Pulmonary artery endothelial cell (primary cell): ENCODE results near the gene RASGRP2. TPM values are rescaled to one million over a fixed set of nuclear protein-coding genes. Genes with fewer than 3 reads are reported as not detected.
A peak's percentile ranks its signal among the peaks of the same experiment; 100 is the strongest.

Experiments
- DNase-seq: peaks from one replicate; pipeline ENCODE4 v3.0.0-alpha.2; 2011; ENCODE audit warnings: low read depth, low spot score
- total RNA-seq: library from RNA; depleted of rRNA; stranded (reverse); fragments of >200 nt; gene quantifications from 2 replicates; pipeline ENCODE4 v1.2.3, GENCODE V29; 2014

RASGRP2 gene
- total RNA-seq, 1 donor from 2014 or later: 1.5 TPM

GRCh38 chr11:64771861-64772260 is 27.9 kb upstream of the RASGRP2 start:
- DNase-seq: no peak

DNA sequence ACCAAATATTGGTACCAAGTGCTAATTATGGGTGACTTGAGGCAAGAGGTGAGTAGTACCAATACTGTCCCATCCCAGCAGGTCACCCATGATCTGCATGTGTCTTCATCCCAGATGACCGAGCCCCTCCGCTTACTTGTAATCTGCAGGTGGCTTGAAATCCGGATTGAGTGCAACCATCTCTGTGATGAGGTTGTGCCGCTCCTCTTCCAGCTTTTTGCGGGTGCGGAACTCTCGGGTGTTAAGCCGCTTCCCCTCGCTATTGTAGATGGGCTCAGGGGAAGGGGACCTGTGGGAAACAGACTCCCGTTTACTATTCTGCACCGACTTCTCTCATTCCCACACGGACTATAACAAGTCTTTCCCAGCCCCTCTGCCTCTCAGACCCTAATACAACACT is 26.2 kb upstream of the RASGRP2 start:
- no peak for DNase-seq

DNA sequence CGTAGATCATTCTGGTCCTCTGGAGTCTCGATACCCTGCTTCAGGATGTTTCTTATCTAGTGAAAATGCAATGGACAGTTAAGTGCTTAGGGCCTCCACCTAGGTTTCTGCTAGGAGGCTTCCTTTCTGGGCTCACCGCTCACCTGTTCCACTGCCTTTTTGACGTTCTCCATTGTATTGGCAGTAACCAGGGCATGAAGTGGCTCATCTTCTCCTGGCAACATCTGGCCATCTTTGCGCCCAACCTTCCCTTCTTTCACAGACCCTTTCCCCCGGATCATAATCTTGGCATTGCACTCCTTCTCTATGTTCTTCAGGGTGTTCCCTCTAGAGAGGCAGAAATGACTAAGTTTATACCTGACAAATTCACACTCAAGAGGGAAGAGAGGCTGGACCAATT is 25.3 kb upstream of the RASGRP2 start:
- DNase-seq: no peak

GRCh38 chr11:64768300-64768694 is 24.4 kb upstream of the RASGRP2 start:
- DNase-seq: no peak

DNA sequence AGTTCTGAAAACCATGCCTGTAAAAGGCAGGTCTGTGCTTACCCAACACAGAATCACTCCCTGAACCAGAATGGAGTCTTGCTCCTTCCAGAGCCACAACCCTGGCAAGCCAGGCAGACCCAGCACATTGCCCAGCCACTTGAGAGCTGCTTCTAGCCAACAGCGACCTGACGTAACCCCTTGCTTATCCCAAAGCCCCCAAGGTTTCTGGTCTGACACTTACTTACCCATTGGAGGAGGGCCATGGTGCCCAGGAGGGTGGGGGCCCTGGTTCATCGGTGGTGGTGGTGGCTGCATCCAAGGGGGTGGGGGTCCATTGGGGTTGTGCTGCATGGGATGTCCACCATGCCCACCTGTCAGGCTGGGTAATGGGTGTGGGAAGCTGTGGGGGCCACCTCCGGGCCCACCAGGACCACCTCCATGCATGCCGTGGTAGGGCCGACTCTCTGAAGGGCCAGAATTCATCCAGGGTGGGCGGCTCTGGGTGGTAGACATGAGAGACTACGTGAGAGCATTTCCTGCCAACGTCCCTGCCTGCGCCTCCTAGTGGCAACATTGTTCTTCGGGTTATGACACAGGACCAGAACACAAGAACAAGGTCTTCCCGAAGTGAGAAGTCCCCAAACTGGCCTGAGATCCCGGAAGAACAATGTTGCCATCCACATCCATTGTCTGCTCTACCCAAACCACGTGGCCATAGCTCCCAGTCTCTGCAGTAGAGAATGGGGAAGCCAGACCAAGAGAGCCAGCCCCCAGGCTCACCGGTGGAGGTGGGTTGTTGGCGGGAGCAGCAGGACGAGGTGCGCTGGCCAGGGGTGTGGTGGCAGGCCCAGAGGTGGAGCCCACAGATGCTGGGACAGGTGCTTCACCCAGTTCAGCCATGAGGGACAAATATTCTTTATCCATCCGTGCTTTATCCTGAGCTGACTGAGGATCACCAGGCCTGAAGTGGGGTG is 23.7 kb upstream of the RASGRP2 start:
- DNase-seq: peak; percentile 48

DNA sequence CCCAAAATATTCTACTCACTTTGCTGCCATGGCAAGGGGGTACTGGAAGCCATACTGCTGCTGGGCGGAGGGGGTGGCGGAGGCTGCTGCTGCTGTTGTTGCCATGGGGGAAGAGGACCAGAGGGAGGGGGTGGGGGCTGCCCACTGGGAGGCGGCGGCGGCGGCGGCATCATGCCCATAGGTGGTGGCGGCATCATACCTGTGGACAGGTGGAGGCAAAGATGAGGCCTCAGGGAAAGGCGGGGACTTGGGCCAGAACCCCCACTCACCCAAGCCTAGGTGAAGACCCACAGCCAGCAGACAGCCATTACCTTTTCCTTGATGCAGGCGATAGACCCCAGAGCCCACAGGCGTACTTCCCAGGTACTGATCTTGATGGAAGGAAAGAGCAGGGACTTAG is 22.9 kb upstream of the RASGRP2 start:
- DNase-seq: no peak

- DNase-seq: no peak
These were observed 22.1 kb upstream of the RASGRP2 start for GRCh38 chr11:64765851-64766665.

GRCh38 chr11:64765291-64765850 is 21.4 kb upstream of the RASGRP2 start:
- DNase-seq: no peak

DNA sequence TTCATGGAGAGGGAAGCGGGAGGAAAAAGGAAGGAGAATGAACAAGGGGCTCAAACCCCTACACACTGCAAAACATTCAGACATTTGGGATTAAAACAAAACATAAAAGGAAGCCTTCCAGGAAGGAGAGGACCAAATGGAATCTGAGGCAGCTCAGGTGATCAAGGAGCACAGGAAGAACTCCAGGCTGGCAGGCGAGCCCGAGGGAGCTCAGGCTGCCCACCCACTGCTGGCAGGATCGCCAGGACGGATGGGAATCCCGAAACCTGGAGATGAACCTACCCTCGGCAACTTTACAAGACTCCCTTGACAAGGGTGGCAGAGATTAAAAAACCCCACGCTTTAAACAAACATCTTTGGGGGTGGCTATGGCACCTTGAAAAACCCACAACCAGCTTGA is 20.8 kb upstream of the RASGRP2 start:
- no peak for DNase-seq

GRCh38 chr11:64764040-64764611 is 20.2 kb upstream of the RASGRP2 start:
- DNase-seq: no peak

DNA sequence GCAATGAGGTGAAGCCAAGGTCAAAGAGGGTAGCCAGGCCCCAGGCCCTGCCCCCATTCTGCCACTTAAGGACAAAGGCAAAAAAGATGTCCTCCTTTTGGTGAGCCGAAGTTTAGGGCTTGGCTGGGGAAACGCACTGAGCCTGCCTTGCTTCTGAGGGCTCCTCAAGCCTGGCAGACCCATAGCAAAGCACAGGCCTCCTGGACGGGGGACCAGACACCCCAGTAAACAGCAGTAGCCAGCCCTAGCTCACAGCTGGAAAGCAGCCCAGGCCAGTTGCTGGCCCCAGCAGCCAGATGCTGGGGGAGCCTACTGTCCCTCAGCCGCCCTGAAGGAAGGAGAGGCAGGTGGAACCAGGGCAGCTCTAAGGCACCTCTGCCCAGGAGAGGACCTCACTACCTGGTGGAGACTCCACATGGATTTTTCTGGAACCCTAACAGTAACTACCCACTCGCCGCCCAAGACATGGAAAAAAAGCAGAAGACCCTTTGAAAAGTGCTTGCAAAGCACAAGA is 19.6 kb upstream of the RASGRP2 start:
- DNase-seq: no peak

GRCh38 chr11:64762674-64763525 is 19.0 kb upstream of the RASGRP2 start:
- DNase-seq: peak; percentile 53

DNA sequence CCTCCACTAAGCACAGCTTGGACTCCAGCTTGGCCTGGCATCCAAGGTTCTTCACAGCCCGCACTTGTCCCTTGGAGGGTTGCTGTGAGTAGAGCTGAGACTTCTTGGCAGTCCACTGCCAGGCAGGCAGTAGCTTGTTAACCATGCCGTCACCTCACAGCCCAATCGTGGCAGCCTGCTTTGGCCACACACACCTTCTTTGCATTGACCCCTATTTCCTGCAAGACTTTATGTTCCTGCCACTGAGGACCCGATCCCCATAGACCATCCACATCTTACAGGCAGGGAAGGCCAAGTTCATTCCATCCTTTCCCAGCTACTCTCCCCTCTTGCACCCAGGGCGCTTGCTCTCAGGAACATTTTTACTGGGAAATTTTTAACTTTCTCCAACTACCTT is 18.3 kb upstream of the RASGRP2 start:
- DNase-seq: no peak

DNA sequence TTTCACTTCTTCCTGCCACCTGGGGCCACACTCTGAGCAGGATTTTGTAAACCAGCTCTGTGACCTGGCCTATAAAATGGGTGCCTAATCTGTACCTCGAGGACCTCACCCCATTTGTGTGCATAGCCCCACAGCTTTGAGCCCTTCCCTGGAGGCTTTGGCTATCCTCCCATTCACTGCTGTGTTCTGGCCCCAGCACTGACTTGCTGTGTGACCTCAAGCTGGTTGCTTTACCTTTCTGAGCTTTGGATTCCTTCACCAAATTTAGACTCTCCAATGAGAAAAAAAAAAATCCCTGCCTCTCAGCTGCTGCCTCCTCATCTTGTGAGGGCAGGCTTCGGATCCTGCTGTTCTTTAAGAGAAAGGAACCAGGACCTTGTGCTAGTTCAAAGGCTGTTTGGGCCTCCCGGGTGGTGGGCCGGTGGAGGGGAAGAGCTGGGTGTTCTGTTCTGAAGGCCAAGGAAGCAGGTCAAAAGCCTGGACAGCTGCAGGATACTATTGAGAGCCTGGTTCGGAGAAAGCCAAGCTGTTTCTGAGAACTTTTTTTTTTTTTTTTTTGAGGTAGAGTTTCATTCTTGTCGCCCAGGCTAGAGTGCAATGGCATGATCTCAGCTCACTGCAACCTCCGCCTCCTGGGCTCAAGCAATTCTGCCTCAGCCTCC is 16.9 kb upstream of the RASGRP2 start:
- DNase-seq: no peak

- no peak for DNase-seq
These were observed 16.1 kb upstream of the RASGRP2 start, which contains the start of gene PYGM for GRCh38 chr11:64759722-64760719. TSS of gene PYGM (minus strand) at chr11:64759974. CDS start at chr11:64759898, 76 bp downstream.

- DNase-seq: no peak
These were observed 15.3 kb upstream of the RASGRP2 start for GRCh38 chr11:64759131-64759721.

GRCh38 chr11:64758330-64759079 is 14.6 kb upstream of the RASGRP2 start:
- DNase-seq: no peak
